SU-DHL-6 (cell line): ENCODE measurements around the gene ID1.

ENCODE experiments used
- EZH2phosphoT487 ChIP-seq: fragments of 200-600 bp; sonication (generic), shearing (Covaris generic); conservative IDR thresholded peaks from 2 replicates; pipeline ENCODE4 v1.6.1; 2018; ENCODE audit warnings: mild to moderate bottlenecking, antibody characterized with exemption, low read length, moderate library complexity, mixed read lengths
- TF ChIP-seq, protein P1 (sequence below): fragments of 200-600 bp; sonication (generic); IDR thresholded peaks from one replicate; pipeline ENCODE4 v1.5.1; 2017; ENCODE audit warnings: antibody characterized with exemption, mild to moderate bottlenecking, low read length, moderate library complexity; ENCODE audit not compliant: insufficient read depth, poor library complexity, severe bottlenecking

DNA sequence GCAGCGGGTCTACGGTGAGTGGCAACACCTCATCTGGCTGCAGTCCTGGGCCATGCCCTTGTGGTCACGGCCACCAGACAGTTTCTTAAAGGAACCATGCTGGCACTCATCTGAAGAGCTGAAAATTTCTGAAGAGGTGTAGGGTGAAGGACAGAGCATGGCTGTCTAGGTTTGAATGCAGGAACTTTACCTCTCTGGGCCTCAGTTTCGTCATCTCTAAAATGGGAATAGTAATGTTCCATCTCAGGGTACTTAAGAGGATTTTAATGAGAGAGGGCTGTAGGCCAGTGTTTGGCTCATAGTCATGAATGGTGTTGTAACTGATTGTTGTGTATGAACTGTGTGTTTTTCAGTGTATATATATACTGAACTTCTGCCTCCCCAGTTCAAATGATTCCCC, 38.4 kb downstream of the ID1 start:
- TF ChIP-seq, protein P1, sequence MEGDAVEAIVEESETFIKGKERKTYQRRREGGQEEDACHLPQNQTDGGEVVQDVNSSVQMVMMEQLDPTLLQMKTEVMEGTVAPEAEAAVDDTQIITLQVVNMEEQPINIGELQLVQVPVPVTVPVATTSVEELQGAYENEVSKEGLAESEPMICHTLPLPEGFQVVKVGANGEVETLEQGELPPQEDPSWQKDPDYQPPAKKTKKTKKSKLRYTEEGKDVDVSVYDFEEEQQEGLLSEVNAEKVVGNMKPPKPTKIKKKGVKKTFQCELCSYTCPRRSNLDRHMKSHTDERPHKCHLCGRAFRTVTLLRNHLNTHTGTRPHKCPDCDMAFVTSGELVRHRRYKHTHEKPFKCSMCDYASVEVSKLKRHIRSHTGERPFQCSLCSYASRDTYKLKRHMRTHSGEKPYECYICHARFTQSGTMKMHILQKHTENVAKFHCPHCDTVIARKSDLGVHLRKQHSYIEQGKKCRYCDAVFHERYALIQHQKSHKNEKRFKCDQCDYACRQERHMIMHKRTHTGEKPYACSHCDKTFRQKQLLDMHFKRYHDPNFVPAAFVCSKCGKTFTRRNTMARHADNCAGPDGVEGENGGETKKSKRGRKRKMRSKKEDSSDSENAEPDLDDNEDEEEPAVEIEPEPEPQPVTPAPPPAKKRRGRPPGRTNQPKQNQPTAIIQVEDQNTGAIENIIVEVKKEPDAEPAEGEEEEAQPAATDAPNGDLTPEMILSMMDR: no peak
- no peak for TF ChIP-seq EZH2phosphoT487
